Stimulated activated CD8-positive, alpha-beta memory T cell treated with anti-CD3 and anti-CD28 coated beads, Interleukin-4, amount 100 ng/mL, for 1 hour (primary cell): ENCODE data around the gene TMEM132A.

Experiments
- DNase-seq, 2 donors: peaks; one replicate each; pipeline ENCODE4 v3.0.0-alpha.2; 2020; ENCODE audit warnings: low read depth in 2 of 2, low spot score in 1 of 2

Gene TMEM132A

GRCh38 chr11:60924110-60924905 lies at the start of gene TMEM132A:
Gene TMEM132A, plus strand, starts transcription at chr11:60924460. Its CDS starts 174 bp downstream, at chr11:60924634.
- no peak for DNase-seq

DNA sequence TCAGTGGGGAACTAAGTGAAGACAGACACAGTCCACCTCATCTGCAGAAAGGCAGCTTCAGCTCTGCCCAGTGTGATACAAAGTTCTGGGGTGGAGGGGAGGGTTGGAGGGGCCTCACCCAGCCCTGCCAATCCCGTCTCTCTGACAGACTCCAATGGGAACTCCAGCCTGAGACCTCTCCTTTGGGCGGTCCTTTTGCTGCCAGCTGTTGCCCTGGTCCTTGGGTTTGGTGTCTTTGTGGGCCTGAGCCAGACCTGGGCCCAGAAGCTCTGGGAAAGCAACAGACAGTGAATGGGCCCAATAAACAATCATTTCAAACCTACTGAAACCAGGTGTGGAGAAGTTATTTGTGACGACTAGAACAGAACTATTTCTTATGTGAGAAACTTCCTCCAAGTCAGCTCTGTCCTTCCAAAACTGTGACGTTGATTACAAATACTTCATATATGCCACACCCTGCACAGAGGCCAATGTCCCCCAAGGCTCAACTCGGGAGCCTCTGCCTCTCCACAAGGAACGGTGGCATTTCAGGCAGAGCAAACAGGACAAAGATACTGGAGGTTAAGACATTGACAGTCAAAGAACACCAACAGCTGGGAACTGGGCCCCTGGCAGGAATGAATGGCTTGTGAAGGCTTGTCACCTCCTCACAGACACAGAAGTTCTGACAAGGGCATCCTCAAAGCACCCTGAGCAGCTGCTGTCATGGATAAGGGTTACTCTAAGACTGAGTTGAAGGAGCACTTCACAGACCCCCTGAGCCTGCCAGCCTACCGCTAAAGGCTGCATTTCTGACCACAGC lies 48.7 kb upstream of the TMEM132A start:
- no peak for DNase-seq

GRCh38 chr11:60876168-60876485 lies 48.1 kb upstream of the TMEM132A start:
- no peak for DNase-seq

DNA sequence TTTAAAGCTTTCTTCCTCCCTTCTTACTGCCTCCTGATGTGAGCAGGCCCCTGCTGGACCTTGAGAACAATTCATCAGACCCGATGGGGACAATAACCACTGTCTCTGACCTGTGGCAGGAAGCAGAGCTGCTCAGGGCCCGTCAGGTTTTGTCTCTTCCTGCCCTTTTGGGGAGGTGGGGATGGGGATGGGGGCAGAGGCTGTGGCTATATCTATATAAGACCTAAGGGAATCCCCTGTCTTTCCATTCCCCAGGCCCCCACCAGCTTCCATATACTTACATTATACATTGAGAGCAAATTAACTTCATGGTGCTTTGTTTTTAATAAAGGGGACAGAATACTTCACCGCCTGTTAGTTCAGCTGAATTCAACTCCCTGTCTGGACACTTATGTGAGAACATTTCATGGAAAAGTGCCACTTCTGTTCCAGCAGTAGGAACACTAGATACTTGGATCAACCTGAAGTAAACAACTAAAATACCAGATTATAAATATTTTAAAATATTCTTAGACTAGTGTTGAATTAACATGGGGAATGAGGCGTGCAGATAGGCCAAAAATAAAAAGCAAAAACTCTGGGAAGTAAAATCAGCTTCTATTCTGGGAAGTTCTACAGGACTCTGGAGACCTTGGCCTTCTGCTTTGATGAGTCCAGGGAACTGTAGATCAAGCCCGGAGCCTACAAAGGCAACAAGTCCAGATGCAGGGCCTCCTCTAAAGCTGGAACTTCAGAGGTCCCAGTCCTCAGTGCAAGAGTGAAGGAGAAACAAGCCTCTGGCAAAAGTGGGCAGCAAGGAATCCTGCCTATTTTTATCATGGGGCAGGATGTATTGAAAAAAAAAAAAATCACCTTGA lies 45.8 kb upstream of the TMEM132A start:
- no peak for DNase-seq

GRCh38 chr11:60879104-60879503 lies 45.2 kb upstream of the TMEM132A start:
- DNase-seq, result no peak

DNA sequence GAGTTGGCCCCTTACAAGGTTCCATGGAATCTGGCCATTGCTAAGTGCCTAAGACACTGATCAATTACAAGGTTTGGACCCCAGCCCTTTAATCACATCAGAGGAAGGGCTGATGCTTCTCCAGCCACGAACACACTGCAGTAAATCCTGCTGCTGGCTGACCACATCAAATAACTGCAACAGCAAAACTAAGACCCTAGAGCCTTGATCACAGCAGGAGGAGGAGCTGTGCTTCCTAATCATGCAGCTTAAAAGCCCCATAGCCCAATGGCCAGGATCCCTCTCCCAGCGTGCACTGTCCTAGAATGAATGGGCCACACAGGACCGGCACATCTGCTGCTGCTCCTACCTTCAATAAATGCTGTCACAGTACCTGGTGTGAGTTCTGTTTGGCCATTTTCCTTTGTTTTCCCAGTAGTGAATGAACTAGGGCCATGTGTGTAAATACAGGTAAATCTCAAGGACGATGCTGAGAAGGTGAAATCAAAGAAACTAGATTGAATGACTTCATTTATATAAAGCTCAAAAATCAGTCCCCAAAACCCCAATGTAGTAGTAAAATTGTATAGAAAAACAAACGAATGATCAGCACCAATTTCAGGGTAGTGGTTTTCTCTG lies 44.2 kb upstream of the TMEM132A start:
- DNase-seq, result no peak

GRCh38 chr11:60880643-60881282 lies 43.5 kb upstream of the TMEM132A start:
- no peak for DNase-seq

DNA sequence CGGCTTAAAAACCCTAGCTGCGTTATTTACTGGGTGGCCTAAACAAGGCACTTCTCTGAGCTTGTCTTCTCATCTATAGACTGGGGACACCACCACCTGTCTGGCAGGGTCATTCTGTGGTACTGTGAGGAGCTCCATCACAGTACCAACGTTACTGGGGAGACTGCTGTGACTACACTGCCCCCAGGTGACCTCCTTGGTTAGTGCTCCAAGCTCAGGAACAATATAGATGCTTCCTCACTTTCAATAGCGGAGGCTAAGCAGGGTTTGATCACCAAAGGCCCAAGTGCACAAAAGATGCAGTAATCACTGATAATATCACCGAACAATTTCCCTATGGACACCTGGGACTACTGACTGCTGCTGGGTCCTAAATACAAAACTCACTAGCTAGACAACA lies 36.7 kb upstream of the TMEM132A start:
- DNase-seq, result no peak

DNA sequence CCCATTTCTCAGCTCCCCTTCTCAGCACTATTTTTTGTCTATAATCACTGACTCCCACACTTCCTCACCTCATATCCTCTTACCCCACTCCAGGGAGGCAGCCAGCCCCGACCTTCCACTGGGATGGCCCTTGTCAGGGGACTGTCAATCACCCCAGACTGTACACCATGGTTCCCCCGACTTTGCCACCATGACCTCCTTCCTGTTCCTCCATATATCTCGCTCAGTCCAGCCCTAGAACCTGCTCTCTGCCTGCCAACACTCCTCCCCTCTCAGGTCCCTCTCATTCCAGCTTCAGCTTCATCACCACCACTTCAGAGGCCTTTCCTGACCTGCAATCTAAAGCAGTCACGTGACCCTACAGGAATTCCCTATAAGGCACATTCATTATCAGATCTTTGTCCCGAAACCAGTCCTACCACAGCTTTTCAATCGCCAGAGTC lies 34.4 kb upstream of the TMEM132A start:
- no peak for DNase-seq

DNA sequence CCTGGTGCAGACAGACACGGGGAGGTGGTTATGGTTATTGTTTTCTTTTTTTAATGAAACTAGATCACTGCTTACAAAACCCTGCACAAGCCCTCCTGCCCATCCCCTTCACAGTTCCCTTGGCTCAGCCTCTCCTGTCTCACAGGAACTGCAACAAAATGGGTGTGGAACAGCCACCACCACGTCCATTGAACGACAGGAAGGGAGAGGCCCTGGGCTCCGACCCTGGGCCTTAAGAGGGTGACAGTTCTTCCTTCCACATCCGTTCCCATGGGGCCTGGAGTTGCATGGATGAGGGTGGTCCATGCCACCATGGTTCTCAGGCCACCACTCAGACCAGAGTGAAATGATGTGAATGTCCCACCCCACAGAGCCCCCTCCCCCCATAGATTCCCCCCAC lies 33.6 kb upstream of the TMEM132A start:
- no peak for DNase-seq

DNA sequence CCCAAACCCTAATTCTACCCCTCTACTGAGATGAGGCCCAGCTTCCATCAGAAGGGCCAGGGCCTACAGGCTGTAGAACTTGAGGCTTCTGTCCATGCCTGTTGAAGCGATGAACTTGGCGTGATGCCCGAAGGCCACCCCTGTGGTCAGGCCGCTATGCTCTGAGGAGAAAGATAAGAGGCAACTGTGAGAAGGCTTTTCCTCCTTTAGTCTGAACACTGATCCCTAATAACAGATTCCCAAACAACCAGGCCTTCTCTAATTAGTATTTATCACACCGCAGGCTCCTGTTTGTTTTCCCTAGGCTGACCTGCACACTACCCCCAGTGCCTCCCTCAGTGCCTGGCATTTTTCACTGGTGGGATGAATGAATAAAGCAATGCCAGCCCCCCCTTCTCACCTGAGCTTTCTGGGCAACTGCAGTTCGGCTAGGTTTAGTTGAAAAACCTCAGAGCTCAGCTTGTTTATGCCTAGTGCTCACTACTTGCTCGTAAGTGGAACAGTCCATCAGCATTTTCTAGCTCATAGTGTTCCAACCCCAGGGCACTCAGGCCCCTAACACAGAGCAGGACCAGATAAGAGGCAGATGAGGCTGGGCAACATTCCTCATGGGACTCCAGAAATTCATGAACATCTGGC lies 33.0 kb upstream of the TMEM132A start:
- no peak for DNase-seq

DNA sequence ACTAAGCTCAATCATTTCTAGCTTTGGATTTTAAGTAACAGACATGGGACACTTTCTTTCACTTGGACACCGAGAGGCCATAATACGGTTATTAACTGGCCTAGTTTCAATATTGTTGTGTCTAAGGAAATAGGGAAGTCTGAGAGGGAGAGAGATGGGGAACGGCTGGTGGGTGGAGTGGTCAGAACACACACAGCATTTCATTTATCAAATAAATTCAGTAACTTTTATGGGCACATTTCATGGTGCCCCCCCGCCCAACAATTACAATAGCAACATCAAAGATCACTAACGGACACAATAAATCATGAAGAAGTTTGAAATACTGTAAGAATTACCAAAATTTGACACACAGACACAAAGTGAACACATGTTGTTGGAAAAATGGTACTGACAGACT lies 28.6 kb upstream of the TMEM132A start:
- DNase-seq, result no peak

DNA sequence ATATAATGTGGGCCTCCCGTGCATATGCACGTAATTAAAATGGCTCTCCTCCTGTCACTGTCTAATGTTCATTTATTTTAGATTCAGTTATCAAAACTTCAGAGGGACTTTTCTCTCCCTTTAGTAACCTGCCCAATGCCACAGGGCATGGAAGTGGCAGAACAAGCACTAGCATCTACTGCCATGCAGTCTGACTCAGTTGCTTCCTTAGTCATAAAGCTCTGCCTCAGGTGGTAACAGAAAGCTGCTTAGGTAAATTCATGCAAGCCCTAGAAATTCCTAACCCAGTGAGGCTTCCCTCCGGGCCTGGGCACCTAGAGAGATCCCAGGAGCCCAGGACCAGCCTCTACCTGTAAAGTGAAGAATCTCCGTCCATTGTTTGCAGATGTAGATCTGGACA lies 26.8 kb upstream of the TMEM132A start:
- no peak for DNase-seq

GRCh38 chr11:60899046-60899936 lies 25.0 kb upstream of the TMEM132A start:
- DNase-seq, result no peak

- DNase-seq, result no peak
Measured at GRCh38 chr11:60899977-60900376, 24.3 kb upstream of the TMEM132A start.

GRCh38 chr11:60900673-60901404 lies 23.4 kb upstream of the TMEM132A start:
- no peak for DNase-seq

DNA sequence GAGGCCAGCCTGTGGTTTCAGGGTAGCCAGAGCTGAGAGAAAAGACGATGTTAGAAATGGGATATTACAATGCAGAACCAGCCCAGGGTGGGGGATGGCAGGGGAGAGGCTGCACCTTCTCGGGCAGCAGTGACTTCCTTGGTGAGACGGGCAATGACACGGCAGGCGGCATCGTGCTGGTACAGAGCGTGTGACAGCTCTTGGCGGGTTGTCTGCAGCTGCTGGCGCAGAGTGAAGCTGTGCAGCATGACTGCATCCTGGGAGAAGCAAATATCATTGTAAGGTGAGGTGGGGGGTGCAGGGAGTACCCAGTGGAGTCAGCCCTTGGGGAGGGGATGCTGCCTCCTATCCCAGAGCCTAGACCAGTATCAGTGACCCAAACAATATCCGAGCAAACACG lies 21.6 kb upstream of the TMEM132A start:
- no peak for DNase-seq

DNA sequence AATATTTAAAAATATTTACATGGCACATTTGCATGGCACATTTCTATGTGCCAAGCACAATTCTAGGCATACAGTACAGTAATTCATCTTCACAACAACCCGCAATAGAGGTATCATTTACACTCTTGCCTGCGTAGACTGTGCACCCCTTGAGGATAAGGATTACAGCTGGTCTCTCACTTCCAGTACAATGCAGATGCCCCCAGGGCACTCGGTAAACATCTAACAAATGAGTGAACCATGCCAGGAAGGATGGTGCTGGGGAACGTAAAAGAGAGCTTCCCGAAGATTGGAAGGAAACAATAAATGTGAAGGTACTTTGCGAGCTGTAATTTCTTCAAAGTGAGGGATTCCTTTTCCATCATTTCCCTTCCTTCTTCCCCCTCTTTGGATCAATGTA lies 19.2 kb upstream of the TMEM132A start:
- no peak for DNase-seq
